Smooth muscle cell of the brain vasculature (primary cell): ENCODE data around the gene CORO2B.

Experiments
- DNase-seq: peaks from one replicate; pipeline ENCODE4 v3.0.0-alpha.2; 2012; ENCODE audit warnings: low read depth, low spot score

The CORO2B gene

GRCh38 chr15:68769702-68770101, 190.9 kb downstream of the CORO2B start:
- no peak for DNase-seq

- no peak for DNase-seq
Measured at GRCh38 chr15:68770216-68770615, 191.4 kb downstream of the CORO2B start.

- no peak for DNase-seq
Measured at GRCh38 chr15:68773036-68773435, 194.2 kb downstream of the CORO2B start.

- no peak for DNase-seq
Measured at GRCh38 chr15:68774120-68774519, 195.3 kb downstream of the CORO2B start.

- no peak for DNase-seq
Measured at GRCh38 chr15:68774521-68775235, 195.9 kb downstream of the CORO2B start.

GRCh38 chr15:68775236-68775577, 196.4 kb downstream of the CORO2B start:
- DNase-seq: no peak

GRCh38 chr15:68775671-68776476, 197.1 kb downstream of the CORO2B start:
- no peak for DNase-seq

GRCh38 chr15:68776477-68777270, 197.9 kb downstream of the CORO2B start:
- DNase-seq: no peak
